ENCODE measurements around the gene DHRS1.

Gene DHRS1

GRCh38 chr14:24327303-24327702 is 27.7 kb upstream of the DHRS1 start:
- no peak for DNase-seq

- DNase-seq = no peak
Observed at GRCh38 chr14:24325963-24326362, 26.4 kb upstream of the DHRS1 start.

- DNase-seq = no peak
Observed at GRCh38 chr14:24325041-24325530, 25.5 kb upstream of the DHRS1 start.

- no peak for DNase-seq
Observed at GRCh38 chr14:24324024-24324423, 24.4 kb upstream of the DHRS1 start.

- DNase-seq = no peak
Observed at GRCh38 chr14:24323341-24323740, 23.8 kb upstream of the DHRS1 start.

- no peak for DNase-seq
Observed at GRCh38 chr14:24322672-24323071, 23.1 kb upstream of the DHRS1 start.

- no peak for DNase-seq
Observed at GRCh38 chr14:24321212-24321975, 21.8 kb upstream of the DHRS1 start.

GRCh38 chr14:24317141-24317928 is 17.8 kb upstream of the DHRS1 start:
- no peak for DNase-seq

GRCh38 chr14:24316597-24316950 is 17.0 kb upstream of the DHRS1 start:
- DNase-seq = no peak

- DNase-seq = no peak
Observed at GRCh38 chr14:24315807-24316596, 16.4 kb upstream of the DHRS1 start.

- no peak for DNase-seq
Observed at GRCh38 chr14:24315243-24315806, 15.7 kb upstream of the DHRS1 start.

GRCh38 chr14:24314377-24315193 is 15.0 kb upstream of the DHRS1 start:
- no peak for DNase-seq

- no peak for DNase-seq
Observed at GRCh38 chr14:24313913-24314312, 14.3 kb upstream of the DHRS1 start.

GRCh38 chr14:24312736-24313507 is 13.3 kb upstream of the DHRS1 start:
- no peak for DNase-seq

- no peak for DNase-seq
Observed at GRCh38 chr14:24311837-24312615, 12.4 kb upstream of the DHRS1 start.

GRCh38 chr14:24310646-24311604 is 11.3 kb upstream of the DHRS1 start, which contains the start of gene LTB4R:
Gene LTB4R, plus strand, starts transcription at chr14:24311502. Its CDS starts 4,150 bp downstream, at chr14:24315652.
- DNase-seq = peak in 1 of 2 experiments; percentile 40

- DNase-seq = no peak
Observed at GRCh38 chr14:24310265-24310645, 10.7 kb upstream of the DHRS1 start.

- no peak for DNase-seq
Observed at GRCh38 chr14:24309538-24310264, 10.1 kb upstream of the DHRS1 start, which contains the start of gene LTB4R2. Gene LTB4R2, plus strand, starts transcription at chr14:24310140. Its CDS starts 525 bp downstream, at chr14:24310665.

Measured in NCI-H1930 (cell line).